GM19193 (cell line): ENCODE measurements around the gene PDGFRA.

Experiments used
- POLR2A ChIP-seq: IDR thresholded peaks from 4 replicates; pipeline ENCODE4 v1.6.1; 2011; ENCODE audit not compliant: insufficient read depth, insufficient read length; ENCODE audit errors: extremely low read depth

PDGFRA gene

GRCh38 chr4:54332542-54332941, 103.4 kb downstream of the PDGFRA start:
- TF ChIP-seq POLR2A: no peak

GRCh38 chr4:54333657-54334056, 104.6 kb downstream of the PDGFRA start:
- no peak for TF ChIP-seq POLR2A

DNA sequence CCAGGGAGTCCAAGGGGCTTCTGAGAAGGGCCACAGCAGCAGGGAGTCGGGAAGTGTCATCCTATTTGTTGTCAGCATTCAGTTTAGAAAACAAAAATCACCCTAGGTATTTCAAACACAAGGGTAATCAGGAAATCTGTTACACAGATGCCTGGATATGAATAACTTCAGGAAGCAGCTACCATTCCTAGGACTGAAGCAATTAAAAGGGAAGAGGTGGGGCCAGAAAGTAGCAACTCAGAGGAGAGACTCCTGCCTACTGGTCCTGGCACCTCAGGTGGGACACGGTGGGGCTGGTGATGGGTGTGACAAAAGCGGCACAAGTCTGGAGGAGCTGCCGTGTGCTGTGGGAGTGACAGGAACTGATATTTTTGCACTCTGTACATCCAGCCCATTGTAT, 107.9 kb downstream of the PDGFRA start:
- no peak for TF ChIP-seq POLR2A
